ENCODE measurements around the gene IFITM1.
"Not testable (repeated sequence)": the region's sequence is repeated elsewhere in the genome, so short reads cannot be mapped to it uniquely, and the experiment has no call there.

IFITM1 gene

DNA sequence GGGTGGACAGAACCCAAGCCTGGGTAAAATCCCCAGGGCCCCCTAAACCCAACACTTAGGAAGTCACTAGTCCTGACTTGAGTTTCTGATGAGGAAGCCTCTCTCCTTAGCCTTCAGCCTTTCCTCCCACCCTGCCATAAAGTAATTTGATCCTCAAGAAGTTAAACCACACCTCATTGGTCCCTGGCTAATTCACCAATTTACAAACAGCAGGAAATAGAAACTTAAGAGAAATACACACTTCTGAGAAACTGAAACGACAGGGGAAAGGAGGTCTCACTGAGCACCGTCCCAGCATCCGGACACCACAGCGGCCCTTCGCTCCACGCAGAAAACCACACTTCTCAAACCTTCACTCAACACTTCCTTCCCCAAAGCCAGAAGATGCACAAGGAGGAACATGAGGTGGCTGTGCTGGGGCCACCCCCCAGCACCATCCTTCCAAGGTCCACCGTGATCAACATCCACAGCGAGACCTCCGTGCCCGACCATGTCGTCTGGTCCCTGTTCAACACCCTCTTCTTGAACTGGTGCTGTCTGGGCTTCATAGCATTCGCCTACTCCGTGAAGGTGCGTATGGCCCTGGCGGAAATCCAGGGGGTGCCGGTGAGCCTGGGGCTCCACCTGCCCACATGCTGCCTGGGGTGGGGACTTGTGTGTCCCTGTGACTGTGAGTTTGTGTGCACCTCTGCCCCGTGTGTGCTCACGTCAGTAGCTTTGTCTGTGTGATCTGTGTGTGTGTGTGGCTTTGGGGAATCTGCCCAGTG lies at the start of gene IFITM1:
IFITM1 (plus strand) TSS at position 254 of the 767 bp plus-strand sequence; CDS start at position 385, 131 bp downstream.
- DNase-seq, result no peak

DNA sequence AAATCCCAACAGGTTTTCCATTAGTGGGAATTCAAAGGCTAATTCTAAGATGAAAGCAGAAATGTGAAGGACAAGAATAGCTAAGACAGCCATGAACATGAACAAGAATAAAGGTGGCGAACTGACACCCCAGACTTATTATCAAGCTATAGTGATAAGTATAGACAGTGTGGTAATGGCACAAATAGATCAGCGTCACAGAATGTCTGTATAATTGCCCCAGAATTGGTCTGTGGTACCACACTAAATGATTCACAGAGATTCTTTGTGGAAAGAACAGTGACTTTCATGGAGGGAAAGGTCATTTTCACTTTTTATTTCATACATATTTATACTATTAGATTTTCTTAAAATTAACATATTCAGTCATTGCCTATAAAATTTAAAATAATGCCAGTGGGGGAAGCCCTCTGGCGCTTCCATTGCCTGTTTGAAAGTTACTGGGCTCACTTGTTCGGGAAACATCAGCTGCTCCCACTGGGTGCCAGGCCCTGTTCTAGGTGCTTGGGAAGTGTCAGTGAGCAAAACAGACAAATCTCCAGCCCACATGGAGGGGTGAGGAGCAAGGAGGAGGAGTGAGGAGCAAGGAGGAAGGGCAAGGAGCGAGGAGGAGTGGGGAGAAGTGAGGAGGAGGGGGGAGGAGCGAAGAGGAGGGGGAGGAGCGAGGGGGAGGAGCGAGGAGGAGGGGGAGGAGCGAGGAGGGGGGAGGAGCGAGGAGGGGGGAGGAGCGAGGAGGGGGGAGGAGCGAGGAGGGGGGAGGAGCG lies 47.0 kb upstream of the IFITM1 start:
- no peak for DNase-seq

DNA sequence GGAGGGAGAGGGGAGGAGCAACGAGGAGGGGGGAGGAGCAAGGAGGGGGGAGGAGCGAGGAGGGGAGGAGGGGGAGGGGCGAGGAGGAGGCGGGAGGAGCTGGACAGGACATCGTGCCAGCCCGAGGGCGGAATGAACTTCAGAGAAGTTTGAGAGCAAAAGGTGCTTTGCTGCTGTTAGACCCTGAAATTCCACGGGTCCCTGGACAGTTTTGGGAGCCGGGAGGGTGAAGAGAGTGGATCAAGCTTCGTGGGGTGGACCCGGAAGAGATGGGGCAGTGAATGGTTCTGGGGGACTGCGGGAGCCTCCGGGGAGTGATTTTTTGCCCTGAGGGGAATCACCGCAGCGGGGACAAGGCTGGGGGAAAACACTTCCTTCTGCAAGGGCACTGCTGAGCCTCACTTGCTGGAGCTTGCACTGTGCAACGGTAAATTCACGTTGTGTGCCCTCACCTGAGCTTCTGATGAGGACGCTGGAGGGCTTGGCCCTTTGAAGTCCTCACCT lies 46.3 kb upstream of the IFITM1 start:
- no peak for DNase-seq

DNA sequence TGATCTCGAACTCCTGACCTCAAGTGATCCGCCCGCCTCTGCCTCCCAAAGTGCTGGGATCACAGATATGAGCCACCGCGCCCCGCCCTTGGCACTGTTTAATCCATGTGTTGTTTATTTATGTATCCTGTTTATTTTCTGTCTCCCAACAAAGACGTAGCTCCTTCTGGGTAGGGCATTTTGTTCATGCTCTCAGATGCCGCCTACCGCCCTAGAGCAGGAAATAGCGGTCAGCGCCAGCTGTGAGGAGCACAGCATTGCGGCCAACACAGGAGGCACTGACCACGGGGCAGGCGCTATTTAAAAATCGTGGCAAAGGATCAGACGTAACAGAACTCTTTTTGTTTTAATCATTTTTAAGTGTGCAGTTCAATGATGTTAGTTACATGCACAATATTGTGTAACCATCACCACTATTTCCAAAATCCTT lies 45.1 kb upstream of the IFITM1 start:
- not testable (repeated sequence) for DNase-seq

DNA sequence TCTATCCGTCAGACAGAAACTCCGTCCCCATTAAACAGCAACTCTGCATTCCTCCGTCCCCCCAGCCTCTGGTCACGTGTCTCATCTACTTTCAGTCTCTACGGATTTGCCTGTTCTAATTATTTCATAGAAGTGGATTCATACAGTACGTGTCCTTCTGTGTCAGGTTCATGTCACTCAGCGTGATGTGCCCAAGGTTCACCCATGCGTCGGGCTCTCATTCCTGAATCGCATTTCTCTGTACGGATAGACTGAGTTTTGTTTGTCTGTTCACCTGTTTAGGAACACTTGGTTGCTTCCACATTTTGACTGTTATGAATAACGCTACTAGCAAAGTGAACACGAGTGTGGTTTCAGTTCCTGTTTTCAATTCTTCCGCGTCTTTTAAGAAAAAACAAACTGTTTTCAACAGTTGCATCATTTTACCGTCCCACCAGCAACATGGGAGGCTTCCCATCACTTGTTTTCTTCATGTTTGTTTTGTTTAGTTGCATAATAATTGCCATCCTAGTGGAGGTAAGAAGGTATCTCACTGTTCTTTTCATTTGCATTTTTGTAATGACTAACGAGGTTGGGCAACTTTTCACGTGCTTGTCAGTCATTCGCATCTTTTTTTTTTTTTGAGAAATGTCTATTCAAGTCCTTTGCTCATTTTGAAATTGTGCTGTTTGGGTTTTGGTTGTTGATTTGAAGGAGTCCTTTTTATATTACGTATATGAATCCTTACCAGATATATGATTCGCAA lies 44.5 kb upstream of the IFITM1 start:
- no peak for DNase-seq

DNA sequence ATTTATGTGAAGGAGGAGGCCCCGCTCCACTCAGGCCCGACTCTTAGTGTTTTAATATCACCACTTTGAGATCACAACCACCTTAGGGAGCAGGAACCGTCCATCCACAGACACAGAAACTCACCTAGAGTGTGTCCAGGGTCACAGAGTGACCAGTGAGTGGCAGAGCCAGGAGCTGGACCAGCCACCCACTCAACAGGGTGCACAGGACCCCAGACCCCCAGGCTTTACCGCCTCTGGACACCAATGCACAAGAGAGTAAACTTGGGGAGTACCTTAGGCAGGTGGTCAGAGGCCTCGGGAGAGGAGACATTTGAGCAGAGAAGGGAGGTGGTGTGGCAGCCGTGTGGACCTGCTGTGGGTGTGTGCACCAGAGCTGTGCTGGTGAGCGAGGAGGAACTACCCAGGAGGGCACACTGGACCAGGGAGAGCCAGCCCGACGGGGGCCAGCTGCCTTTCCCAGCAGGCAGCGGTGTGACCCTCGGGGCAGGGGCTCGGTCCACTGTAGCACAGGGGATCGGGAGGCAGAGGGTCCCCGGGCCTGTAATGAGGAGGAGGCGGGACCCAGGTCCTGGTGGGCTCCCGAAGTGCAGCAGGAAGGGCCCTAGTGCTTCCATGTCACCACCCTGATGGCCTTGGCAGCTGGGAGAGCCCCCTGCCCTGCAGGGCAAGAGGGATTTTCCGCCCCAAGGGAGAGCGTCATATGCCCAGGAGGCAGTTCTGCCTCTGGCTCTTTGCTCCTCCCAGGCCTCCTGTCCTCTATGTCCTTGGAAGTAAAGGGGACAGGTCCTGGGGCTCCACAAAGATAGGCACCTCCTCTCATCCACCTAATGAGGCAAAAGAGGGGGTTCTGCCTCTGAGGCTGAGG lies 43.2 kb upstream of the IFITM1 start:
- no peak for DNase-seq

DNA sequence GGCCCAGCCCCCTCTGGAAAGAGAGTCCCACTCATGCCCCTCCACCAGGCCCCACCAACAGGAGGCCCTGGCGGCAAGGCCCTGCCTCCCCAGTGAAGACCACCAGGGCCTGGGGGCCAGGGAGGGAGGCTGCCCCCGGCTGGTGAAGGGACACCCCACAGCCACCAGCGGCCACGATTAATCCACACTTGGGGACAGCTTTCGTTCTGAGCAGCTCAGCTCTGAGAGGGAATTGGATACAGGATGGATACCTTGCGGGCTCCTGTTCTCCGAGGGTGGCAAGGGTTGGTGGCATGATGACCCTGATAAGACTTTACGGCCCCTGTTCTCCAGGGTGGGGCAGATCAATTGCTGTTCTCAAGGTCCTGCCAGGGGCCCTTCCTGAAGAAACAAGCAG lies 42.5 kb upstream of the IFITM1 start:
- DNase-seq, result no peak

DNA sequence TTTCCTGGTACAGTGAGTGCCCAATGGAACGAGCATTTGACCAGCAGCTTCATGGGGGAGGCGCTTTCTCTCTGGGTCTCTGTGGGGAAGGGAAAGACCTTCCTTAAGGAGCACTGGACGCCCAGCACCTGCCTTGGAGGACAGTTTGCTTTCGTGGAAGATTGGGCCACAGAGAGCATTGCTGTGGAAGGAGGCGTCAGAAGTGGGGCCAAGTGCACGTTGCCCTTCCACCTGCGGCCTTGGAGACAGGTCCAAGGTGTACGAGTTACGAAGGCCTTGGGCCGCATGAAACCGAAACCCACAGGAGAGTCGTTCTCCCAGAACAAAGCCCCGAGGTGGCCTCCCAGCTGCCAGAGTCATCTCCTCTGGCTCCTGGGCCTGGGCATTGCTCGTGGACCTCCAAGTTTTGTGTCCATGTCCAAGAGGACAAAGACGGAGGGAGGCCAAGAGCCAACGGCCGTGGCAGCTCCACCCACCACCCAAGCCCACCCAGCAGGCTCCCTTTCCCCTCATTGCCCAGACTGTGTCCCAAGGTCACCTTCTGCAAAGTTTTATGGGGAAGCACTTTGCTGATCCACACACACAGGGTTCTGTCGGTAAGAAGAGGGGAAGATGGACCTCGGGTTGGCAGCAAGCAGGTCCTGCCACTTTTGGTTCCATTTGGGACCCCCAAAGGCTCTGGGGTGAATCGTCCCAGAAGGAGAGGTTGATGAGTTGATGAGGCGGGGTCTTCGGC lies 41.5 kb upstream of the IFITM1 start:
- no peak for DNase-seq

DNA sequence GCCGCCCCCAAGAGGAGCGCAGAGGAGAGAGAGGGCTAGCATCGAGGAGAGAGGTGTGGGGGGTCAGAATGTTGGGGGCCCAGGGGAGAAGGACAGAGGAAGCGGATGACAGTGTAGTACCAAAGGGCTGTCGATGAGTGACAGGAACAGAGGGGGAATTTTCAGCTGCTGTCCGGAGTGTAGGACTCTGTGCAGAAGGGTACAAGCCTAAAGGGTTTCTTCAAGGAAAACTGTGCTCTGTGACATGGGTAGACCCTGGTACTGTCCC lies 41.0 kb upstream of the IFITM1 start:
- no peak for DNase-seq

DNA sequence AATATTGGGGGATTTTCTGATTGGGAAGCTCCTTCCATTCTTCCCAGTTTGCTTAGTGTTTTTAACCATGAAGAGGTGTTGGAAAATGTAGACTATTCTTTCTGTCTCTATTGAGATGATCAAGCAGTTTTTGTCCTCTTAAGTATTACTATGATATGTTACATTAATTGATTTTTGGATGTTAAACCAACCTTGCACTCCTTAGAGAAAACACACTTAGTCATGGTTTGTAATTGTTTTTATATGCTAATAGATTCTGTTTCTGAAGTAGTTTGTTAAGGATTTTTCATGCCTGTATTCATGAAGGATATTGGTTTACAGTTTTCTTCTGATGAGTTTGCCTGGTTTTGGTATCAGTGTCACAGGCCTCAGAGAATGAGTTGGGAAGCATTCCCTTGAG lies 37.6 kb upstream of the IFITM1 start:
- no peak for DNase-seq

DNA sequence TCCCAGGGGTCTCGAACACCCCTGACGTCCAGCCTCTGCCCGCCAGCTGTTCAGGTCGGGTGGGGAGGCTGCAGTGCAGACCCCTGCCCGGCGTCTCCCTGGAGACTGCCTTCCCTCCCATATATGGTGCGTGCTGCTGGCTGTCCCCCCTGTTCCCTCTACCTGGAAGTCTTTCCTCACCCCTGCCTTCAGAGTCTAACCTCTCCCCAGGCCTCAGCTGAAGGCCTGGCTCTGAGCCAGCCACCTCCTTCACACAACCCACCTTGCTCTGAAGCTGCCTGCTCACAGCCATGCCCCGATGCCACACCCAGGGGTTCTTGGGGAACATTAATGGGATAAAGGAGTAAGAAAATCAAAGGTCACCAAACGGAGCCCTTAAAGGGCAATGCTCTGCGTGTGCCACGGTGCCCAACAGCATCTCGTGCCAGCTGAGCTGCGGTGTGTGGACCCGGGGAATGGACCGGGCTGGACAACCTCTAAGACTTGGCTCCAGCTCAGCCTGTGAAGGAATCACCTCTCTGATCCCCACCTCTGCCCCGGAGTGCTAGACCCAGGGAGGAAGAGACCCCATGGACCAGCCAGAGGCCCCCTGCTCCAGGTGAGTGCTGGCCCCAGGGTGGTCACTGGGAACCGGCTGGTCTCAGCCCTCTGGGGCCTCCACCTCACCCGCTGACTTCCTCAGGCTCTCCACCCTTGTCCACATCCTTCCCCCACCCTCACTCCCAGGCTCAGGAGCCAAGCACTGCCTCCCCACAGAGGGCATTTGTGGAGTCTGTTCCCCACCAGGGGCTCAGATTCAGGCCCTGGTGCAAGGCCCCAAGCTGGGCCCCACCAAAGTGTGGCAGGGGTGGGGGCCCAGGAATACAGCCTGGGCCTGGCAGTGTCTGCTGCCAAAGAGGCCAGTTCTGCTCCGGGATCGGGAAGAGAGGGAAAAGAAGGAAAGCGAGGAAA lies 35.6 kb upstream of the IFITM1 start, which contains the start of gene NLRP6:
NLRP6 (plus strand) TSS at position 407 of the 951 bp plus-strand sequence; CDS start at position 570, 163 bp downstream.
- no peak for DNase-seq

DNA sequence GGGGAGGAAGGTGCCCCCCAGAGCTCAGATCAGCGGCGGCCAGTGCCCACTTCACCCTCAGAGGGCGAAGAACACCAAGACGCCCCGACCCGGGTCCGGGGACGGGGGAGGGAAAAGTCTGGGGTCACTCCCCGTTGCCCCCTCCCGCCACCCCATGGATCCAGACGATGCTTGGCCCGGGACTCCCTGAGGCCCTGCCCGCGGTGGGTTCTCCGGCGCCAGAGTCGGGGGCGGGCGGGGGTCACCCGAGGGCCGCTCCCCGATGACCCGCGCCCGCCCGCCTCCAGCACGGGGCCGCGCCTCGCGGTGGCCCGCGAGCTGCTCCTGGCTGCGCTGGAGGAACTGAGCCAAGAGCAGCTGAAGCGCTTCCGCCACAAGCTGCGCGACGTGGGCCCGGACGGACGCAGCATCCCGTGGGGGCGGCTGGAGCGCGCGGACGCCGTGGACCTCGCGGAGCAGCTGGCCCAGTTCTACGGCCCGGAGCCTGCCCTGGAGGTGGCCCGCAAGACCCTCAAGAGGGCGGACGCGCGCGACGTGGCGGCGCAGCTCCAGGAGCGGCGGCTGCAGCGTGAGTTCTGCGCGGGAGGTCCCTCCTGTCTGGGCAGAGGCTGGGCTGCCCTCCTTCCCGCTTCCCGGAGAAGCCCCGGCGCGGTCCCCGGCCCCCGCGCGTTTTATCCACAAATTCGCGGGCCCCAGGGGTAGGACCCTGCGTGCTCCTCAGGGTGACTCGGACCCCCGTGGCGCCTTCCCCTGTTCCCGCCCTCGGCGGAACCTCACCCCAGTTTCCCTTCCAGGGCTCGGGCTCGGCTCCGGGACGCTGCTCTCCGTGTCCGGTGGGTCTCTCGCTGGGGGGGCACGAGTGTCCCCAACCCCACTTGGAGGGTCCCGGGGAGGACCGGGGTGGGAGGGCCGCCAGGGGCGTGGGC lies 34.5 kb upstream of the IFITM1 start:
- DNase-seq, result no peak

DNA sequence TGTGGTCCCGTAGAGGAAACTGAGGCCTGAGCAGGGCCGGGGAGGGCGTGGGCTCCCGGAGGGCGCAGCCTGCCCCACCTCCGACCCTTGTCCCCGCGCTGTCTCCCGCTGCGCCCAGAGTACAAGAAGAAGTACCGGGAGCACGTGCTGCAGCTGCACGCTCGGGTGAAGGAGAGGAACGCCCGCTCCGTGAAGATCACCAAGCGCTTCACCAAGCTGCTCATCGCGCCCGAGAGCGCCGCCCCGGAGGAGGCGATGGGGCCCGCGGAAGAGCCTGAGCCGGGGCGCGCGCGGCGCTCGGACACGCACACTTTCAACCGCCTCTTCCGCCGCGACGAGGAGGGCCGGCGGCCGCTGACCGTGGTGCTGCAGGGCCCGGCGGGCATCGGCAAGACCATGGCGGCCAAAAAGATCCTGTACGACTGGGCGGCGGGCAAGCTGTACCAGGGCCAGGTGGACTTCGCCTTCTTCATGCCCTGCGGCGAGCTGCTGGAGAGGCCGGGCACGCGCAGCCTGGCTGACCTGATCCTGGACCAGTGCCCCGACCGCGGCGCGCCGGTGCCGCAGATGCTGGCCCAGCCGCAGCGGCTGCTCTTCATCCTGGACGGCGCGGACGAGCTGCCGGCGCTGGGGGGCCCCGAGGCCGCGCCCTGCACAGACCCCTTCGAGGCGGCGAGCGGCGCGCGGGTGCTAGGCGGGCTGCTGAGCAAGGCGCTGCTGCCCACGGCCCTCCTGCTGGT lies 33.7 kb upstream of the IFITM1 start:
- DNase-seq, result no peak

DNA sequence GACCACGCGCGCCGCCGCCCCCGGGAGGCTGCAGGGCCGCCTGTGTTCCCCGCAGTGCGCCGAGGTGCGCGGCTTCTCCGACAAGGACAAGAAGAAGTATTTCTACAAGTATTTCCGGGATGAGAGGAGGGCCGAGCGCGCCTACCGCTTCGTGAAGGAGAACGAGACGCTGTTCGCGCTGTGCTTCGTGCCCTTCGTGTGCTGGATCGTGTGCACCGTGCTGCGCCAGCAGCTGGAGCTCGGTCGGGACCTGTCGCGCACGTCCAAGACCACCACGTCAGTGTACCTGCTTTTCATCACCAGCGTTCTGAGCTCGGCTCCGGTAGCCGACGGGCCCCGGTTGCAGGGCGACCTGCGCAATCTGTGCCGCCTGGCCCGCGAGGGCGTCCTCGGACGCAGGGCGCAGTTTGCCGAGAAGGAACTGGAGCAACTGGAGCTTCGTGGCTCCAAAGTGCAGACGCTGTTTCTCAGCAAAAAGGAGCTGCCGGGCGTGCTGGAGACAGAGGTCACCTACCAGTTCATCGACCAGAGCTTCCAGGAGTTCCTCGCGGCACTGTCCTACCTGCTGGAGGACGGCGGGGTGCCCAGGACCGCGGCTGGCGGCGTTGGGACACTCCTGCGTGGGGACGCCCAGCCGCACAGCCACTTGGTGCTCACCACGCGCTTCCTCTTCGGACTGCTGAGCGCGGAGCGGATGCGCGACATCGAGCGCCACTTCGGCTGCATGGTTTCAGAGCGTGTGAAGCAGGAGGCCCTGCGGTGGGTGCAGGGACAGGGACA lies 32.9 kb upstream of the IFITM1 start:
- no peak for DNase-seq

DNA sequence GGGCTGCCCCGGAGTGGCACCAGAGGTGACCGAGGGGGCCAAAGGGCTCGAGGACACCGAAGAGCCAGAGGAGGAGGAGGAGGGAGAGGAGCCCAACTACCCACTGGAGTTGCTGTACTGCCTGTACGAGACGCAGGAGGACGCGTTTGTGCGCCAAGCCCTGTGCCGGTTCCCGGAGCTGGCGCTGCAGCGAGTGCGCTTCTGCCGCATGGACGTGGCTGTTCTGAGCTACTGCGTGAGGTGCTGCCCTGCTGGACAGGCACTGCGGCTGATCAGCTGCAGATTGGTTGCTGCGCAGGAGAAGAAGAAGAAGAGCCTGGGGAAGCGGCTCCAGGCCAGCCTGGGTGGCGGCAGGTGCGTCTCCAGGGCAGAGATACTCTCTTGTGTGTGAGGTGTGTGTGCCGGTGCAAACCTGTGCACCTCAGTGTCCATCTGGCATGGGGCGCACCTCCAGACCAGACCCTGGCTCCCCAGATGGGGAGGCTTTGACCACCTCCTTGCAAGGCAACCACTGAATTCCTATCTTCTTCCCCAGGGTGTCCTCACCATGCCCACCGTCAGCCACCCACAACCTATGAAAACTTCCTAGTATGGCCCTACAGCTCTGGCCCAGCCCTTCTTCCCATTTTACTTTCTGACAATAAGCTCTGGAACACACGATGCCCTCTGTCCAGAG lies 32.2 kb upstream of the IFITM1 start:
- DNase-seq, result no peak

DNA sequence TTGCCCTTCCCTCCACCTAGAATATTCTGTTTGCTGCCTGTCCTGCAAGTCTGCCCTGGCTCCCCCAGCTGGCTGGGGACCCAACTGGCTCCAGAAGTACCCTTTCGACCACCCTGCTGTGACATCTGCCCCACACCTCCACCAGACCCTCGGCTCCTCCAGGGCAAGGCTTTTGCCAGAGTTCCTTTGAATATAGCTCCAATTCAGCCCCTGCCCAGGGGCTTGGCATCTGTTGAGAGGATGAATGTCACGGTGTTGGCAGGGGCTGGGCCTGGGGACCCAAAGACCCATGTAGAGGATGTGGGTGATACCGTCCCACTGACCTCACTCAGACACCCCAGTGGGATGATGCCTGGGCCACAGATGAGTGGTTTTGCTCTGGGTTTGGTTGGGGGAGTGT lies 31.7 kb upstream of the IFITM1 start:
- DNase-seq, result no peak

DNA sequence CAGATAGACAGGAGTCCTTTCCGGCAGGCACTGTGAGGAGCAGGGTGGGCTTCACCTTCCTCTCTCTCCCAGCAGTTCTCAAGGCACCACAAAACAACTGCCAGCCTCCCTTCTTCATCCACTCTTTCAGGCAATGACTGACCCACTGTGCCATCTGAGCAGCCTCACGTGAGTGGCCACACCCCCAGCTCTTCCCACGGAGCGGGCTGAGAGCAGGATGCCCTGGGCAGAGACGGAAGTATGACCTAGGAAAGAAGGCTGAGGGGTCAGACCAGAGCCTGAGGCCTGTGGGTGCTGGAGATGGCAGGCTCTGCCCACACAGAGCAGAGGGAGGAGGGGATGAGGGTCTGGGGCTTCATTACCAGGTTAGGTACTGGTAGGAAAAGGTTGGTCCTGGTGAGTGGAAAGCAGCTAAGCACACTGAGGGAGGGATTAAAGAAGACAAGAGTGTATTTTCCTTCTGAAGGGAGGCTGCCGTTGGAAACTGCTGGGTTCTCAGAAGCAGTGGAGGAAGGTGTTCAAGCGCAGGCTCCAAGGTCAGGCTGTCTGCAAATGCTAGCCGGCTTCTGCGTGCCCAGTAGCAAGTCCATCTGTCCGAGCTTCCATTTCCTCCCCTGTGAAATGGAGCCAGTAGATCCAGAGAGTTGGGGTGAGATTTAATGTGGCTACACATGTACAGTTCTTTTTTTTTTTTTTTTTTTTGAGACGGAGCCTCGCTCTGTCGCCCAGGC lies 31.0 kb upstream of the IFITM1 start:
- no peak for DNase-seq
